NB4 (cell line): Measurements from ENCODE around the gene RNF113A.
"Not testable (repeated sequence)": the region's sequence is repeated elsewhere in the genome, so short reads cannot be mapped to it uniquely, and the experiment has no call there.

Experiments
- DNase-seq: peaks from one replicate; pipeline ENCODE4 v3.0.0; 2010; ENCODE audit warnings: low read depth
- H3K4me3 ChIP-seq: one replicate; pipeline ENCODE4 v1.5.1; 2011; ENCODE audit warnings: mild to moderate bottlenecking, low read depth, low read length, moderate library complexity
- MYC ChIP-seq: IDR thresholded peaks from 2 replicates; pipeline ENCODE4 v1.6.1; 2011; ENCODE audit warnings: low read depth, low read length
- POLR2A ChIP-seq: IDR thresholded peaks from 2 replicates; pipeline ENCODE4 v1.6.1; 2011; ENCODE audit warnings: mild to moderate bottlenecking; ENCODE audit not compliant: insufficient read length; ENCODE audit errors: extremely low read depth
- TF ChIP-seq, protein P1 (sequence below): IDR thresholded peaks from one replicate; pipeline ENCODE4 v1.5.1; 2012; ENCODE audit warnings: low read depth, low read length
- TF ChIP-seq, protein P2 (sequence below): IDR thresholded peaks from 2 replicates; pipeline ENCODE4 v1.6.1; 2011; ENCODE audit warnings: low read depth, low read length

Gene RNF113A

DNA sequence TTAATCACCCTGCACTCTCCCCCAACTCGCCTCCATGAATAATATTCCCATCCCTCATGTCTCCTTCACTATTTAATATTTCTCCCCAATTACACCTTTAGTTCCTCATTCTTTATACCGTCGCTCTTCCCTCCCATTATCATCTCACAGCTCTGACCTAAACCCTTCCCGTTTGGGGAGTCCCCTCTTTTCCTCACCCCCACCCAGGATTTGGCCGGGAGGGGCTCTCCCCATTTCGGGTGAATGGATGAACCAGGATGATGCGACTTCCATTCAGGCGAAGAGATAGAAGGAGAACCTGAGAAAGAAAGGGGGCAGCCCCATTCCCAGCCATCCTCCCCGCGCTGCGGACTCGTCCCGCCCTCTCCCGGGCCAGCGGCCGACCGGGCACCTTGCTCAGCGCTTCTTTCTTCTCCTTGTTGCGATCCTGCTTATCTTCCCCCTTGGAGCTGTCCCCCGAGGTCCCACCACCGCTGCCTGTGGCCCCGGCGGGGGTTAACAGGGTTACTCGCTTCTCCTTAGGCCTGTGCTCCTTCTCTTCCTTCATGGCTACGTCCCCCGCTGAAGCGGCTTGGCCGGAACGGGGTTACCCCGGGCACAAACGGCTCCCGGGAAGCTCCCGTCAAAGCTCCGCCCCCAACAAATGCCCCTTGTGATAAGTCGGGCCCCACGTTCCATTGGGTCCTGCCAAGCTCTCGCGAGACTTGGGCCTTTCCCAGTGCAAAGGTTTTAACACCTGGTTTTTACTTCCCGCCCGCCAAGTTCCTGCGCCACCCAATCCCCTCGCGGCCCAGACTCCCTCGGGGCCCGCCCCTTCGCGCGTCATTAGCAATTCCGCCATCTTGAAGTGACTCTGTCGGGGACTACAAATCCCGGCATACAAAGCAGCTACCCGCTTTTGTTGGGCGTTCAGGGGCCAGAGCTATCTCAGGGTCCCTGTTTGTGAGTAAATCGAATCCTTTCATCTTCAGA is 18.9 kb downstream of the RNF113A start, which contains the start of gene UPF3B:
UPF3B (minus strand) TSS at position 582 of the 972 bp plus-strand sequence; CDS start at position 547, 35 bp downstream.
- TF ChIP-seq MYC = no peak; the same call in 1 of the 2 replicates
- peak; percentile 66 for TF ChIP-seq POLR2A
- TF ChIP-seq, protein P1, sequence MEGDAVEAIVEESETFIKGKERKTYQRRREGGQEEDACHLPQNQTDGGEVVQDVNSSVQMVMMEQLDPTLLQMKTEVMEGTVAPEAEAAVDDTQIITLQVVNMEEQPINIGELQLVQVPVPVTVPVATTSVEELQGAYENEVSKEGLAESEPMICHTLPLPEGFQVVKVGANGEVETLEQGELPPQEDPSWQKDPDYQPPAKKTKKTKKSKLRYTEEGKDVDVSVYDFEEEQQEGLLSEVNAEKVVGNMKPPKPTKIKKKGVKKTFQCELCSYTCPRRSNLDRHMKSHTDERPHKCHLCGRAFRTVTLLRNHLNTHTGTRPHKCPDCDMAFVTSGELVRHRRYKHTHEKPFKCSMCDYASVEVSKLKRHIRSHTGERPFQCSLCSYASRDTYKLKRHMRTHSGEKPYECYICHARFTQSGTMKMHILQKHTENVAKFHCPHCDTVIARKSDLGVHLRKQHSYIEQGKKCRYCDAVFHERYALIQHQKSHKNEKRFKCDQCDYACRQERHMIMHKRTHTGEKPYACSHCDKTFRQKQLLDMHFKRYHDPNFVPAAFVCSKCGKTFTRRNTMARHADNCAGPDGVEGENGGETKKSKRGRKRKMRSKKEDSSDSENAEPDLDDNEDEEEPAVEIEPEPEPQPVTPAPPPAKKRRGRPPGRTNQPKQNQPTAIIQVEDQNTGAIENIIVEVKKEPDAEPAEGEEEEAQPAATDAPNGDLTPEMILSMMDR = no peak
- TF ChIP-seq, protein P2, sequence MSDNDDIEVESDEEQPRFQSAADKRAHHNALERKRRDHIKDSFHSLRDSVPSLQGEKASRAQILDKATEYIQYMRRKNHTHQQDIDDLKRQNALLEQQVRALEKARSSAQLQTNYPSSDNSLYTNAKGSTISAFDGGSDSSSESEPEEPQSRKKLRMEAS = no peak
- DNase-seq = peak; percentile 99
- H3K4me3 ChIP-seq = peak within 1 kb of the TSS; percentile 74

DNA sequence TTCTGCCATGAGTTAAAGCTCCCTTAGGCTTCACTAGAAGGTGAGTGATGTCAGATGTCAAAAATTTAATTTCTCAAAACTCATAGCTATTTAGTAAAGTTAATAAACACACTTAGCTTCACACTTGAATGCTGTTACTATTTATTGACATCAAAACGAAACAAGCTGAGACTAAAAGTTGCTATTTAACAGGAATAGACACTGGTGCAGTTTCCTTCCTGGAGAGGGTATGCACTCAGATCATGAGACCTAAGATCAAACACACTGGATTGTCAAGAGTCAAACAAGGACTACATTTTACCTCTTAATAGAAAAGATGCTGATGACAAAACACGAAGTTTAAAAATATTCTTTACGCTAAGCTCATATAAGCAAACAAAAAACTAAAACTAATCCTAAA is 37.6 kb downstream of the RNF113A start:
- no peak overlapping the region for H3K4me3 ChIP-seq
- no peak for DNase-seq
- TF ChIP-seq MYC (no peak), POLR2A (no peak)
- TF ChIP-seq, protein P2 = no peak
- TF ChIP-seq, protein P1 = no peak

DNA sequence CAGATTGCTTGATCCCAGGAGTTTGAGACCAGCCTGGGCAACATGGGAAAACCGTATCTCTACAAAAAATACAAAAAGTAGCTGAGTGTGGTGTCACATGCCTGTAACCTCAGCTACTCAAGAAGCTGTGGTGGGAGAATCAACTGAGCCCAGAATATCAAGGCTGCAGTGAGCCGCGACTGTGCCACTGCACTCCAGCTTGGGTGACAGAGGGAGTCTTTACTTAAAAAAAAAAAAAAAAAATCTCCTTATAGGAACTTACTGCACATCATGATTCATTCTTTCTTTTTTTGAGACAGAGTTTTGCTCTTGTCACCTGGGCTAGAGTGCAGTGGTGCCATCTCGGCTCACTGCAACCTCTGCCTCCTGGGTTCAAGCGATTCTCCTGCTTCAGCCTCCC is 43.1 kb downstream of the RNF113A start:
- no peak for DNase-seq
- TF ChIP-seq MYC (no peak), POLR2A (no peak)
- TF ChIP-seq, protein P2 = no peak
- TF ChIP-seq, protein P1 = no peak

DNA sequence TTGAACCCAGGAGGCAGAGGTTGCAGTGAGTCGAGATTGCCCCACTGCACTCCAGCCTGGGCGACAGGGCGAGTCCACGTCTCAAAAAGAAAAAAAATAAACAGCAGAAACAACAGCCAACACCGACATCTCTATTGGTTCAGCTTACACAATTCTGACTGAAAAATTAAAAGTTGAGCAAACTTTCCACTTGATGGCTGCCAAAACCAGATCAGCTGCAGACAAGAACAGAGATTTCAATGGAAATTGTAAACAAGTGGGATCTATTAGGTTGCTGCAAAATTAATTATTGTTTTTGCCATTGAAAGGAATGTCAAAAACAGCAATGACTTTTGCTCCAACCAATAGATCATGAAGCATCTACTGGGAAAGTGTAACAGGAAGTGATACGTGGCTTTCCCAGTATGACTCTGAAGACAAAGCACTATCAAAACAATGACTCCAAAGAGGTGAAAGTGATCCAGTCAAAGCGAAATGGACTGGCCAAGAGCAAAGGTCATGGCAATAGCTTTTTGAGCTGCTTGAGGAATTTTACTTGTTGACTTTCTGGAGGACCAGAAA is 45.1 kb downstream of the RNF113A start:
- no peak for DNase-seq
- H3K4me3 ChIP-seq = no peak overlapping the region
- TF ChIP-seq POLR2A (no peak), MYC (no peak)
- TF ChIP-seq, protein P1 = no peak
- TF ChIP-seq, protein P2 = no peak

More for the DNA sequence above, 43.1 kb downstream of the RNF113A start:
- H3K4me3 ChIP-seq = no peak overlapping the region

DNA sequence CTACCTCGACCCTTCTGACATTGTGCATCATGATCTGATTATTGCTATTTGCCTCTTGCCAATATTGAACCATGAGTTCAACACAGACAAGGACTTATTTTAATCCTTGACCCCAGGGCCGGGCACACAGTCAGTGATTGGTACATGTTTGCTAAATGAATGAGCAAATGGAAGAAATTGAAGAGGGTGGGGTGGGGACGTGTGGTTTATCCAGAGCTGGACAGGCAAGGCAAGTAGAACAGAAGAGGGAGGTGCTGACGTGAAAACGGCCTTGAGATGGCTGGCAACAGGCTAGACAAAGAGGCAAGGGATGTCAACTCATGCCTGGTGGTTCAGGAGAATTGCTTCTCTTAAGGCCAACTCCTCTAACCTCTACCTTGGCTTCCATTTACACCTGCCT is 47.3 kb downstream of the RNF113A start:
- DNase-seq, H3K4me3 ChIP-seq: not testable (repeated sequence)

DNA sequence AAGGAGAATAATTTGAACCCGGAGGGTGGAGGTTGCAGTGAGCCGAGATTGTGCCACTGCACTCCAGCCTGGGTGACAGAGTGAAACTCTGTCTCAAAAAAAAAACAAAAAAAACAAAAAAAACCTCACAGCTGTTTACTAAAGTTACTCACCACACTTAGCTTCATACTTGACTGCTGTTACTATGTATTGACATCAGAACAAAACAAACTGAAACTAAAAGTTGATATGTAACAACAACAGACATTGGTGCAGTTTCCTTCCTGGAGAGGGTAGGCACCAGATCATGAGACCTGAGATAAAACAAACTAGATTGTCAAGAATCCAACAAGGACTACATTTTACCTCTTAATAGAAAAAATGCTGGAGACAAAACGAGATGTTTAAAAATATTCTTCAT is 49.8 kb downstream of the RNF113A start:
- not testable (repeated sequence) for H3K4me3 ChIP-seq

More for the DNA sequence above, 49.8 kb downstream of the RNF113A start:
- DNase-seq = not testable (repeated sequence)
